Renal cortical epithelial cell (primary cell): Measurements from ENCODE around the gene G6PC3. TPM values are rescaled to one million over a fixed set of nuclear protein-coding genes. Genes with fewer than 3 reads are reported as not detected.
"Not testable (repeated sequence)": the region's sequence is repeated elsewhere in the genome, so short reads cannot be mapped to it uniquely, and the experiment has no call there.

Experiments used
- DNase-seq: peaks from one replicate; pipeline ENCODE4 v3.0.0-alpha.2; 2011; ENCODE audit warnings: low read depth
- total RNA-seq: library from RNA; depleted of rRNA; stranded (reverse); fragments of >200 nt; gene quantifications from 2 replicates; pipeline ENCODE4 v1.2.3, GENCODE V29; 2014

Gene G6PC3
- total RNA-seq, 1 donor from 2014 or later: 54.2 TPM

- peak; percentile 72 for DNase-seq
Observed at GRCh38 chr17:44108440-44109311, 38.1 kb downstream of the G6PC3 start.

GRCh38 chr17:44109312-44109630 lies 38.7 kb downstream of the G6PC3 start:
- no peak for DNase-seq

DNA sequence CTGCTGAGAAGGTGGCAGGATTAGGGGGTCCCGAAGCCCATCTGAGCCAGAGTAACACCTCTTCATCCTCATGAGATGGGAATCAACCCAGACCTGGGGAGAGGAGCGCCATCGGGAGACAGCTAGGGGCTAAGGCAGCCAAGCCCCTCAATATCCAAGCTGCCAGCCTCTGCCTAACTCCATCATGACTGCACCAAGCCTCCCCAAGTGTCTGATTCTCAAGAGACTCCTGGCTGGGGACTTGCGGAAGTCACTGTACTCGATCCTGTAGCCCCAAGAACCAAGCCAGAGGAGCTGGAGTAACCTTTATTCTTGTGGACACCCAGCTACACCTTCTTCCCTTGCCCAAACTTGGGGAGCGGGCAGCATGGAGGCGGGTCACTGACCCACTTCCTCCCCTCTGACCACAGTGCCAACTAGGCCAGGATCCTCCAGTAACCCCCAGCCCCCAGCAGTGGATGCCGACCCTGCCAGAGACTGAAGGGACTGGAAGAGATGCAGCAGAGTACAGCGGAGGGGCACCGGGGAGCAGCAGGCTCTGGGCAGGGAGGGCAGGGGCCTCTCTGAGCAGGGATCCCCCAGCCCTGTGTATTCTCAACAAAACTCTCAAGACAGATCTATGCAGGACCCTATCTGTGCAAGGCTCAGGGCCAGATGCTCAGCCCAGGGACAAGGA lies 39.6 kb downstream of the G6PC3 start:
- no peak for DNase-seq

GRCh38 chr17:44110823-44111633 lies 40.5 kb downstream of the G6PC3 start:
- DNase-seq: peak; percentile 73

GRCh38 chr17:44111777-44112176 lies 41.2 kb downstream of the G6PC3 start:
- no peak for DNase-seq

DNA sequence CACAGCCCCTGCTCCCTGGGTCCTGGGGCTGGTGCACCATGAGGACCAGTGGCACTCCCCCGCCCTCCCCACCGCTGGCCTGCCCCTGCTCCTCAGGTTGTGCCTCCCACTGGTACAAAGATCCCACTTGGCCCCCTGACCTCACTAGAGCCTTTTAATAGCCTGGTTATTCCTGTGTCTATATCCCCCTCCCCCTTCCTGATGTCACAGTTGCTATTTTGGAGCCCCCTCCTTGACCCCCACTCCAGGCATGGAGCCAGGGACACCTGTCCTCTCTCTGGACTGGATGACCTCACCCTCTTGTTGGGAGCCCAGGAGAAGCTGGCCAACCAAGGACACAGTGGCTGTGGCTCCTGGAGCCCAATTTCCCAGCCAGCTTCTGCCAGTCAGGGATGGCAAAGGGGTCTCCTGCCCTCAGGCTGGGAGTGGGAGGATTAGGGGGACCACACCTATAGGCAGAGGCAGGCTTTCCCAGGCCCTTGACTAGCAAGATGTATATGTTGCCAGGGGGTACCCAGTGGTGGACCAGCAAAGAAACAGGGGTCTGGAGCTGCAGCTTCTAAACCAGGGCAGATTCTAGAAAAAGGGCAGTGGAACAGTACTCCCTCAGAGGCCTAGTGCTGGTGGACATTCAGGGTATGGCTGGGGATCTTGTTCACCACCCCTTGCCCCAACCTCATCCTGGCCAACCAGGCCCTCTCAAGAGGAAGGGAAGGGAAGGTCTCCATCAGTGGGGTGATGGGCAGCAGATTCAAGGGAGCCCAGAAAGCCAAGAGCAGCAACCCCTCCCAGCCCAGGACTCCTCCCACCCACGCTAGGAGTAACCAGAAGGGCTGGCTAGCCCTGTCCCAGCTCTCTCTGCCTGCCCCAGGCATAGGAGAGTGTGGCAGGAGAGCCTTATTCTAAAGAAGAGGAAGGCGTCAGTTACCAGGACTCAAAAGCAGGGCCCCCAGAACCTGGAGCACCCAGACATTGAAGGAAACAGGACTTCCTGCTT lies 42.0 kb downstream of the G6PC3 start:
- no peak for DNase-seq

- DNase-seq: no peak
Observed at GRCh38 chr17:44113382-44113781, 42.8 kb downstream of the G6PC3 start.

DNA sequence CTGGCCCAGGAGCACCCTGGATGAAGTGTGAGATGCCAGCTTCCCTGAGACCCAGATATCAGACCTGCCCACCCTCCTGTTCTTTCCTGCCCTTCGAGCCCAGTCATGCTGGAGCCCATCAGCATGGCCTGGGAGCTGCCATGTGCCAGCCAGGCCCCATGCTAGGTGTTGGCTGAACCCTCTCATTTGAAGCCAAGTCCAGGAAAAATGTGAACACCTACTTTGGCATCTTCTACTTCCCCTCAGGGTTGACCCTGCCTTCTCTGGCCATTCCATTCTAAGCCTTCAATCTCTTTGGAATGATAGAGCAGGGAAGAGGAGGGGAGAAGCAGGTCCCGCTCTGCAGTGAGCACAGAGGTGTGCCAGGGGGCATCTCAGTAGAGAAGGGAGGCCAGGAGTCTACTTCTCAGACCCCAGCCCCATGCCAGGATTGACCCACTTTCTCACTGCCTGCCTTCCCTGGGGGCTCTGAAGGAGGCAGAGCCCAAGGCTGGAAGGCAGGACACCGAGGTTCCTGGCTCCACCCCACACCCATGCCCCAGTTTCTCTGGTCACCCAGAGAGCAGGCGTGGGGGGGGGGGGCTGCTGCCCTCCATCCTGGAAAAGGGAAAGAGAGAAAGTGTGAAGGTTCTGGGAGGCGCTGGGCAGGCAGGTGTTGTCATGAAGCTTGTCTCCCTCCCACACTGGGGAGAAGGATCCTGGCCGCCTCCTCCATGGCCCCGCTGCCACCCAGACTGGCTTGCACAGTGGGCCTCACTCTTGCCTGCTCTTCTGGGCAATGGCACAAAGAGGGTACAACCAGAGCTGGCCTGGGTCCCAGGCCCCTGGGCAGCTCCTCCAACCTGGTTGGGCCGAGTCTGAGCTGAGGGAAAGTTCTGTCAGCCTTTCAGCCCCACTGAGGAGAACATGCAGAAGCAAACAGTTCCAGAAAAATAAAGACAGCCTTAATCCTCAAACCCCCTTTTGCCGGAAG lies 43.6 kb downstream of the G6PC3 start:
- no peak for DNase-seq

- DNase-seq: no peak
Observed at GRCh38 chr17:44115585-44116415, 45.3 kb downstream of the G6PC3 start.

DNA sequence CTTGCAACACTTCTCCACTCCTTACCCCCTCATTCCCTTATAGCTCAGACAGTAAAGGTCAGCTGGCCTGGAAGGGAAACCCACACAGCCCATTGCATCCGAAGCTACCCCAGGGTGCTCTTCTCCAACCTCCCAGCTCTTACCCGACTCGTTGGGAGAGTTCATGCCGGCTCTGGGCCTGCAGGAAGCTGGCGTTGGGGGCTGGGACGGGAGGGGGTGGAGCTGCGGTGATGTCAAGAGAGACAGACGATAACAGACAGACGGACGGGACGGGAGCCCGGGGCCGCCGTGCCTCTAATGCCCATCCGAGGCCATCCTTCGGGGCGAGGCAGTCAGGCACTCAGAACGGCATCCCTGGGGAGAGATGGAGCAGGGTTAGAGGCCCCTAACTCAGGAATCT lies 46.8 kb downstream of the G6PC3 start:
- no peak for DNase-seq

GRCh38 chr17:44118427-44119050 lies 48.0 kb downstream of the G6PC3 start:
- no peak for DNase-seq

DNA sequence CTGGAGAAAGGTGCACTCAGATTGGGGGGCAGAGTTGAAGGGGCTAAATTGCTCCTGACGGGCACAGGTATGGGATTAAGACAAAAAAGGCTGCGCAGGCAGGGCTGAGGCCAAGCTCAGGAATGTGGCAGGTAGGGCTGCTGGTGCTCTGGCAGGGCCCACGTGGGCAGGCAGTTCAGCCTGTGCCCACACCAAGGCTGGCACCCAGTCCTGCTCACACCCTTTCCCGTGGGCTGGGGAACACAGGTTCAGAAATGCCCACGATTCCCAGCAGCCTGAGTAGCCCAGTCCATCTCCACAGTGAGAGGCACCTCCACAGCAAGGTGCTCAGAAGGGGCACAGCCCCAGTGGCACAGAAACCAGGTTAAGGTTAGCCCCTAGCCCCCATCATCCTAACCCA lies 48.5 kb downstream of the G6PC3 start:
- no peak for DNase-seq

- DNase-seq: no peak
Observed at GRCh38 chr17:44119798-44120197, 49.3 kb downstream of the G6PC3 start.

GRCh38 chr17:44120281-44120680 lies 49.7 kb downstream of the G6PC3 start:
- not testable (repeated sequence) for DNase-seq

DNA sequence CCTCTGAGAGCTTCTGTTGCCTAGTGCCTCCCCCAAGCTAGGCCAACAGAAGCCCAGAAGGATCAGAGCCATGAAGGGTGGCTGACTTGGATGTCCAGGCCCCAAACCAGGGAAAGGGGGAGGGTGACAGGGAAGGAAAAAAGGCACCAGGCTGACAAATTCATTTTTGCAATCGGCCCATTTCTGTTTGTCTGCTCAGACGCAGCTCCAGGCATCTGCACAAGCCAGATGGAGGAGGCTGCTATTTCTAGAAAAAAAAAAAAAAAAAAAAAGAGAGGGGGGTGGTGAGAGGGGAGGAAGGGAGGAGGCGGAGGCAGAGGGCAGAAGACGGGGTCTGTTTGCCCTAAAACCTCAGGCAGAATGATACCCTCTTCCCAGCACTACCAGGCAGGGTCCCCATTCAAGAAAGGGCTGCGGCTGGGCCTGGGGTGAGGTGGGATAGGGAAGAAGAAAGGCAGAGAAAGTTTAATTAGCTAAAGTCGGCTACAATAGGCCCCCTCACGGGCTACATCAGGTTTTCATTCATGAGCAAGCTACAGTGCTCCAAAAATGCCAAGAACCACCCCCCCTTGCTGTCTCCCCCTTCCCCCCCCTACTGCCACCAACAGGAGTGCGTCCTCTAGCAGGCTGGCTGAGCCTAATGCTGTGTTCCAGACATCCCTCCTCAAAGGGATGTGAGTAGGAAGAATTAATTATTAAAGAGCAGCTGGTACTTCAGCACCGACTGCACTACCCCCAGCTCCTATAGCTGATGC lies 50.5 kb downstream of the G6PC3 start:
- DNase-seq: no peak

- DNase-seq: no peak
Observed at GRCh38 chr17:44121997-44122815, 51.7 kb downstream of the G6PC3 start.

DNA sequence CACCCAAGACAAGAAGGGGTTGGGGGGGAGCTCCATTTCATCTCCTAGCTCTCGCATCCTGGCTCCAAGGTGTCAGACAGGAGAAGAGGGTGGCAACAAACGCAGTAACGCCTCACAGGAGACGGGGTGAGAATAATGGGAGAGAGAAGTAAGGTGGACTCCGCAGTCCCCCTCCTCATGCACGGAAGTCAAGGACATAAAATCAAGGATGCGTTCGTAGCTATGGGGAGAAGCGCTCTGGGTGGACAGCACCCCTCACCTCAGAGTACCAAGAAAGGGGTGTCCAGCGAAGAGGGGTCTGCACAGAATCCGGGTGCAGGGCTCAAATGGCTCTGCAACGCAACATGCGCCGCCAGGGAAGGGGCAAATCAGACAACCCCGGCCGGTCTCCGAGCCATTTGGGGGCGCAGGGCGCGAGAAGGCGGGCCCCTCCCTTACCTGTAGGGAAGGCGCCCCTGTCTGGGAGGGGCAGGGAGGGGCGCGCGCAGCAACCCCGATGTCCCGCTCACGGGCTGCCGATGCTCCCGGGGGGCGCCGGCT lies 52.4 kb downstream of the G6PC3 start:
- no peak for DNase-seq
